Hepatocyte (in vitro differentiated cells): Measurements from ENCODE around the gene MAGOHB. TPM values are rescaled to one million over a fixed set of nuclear protein-coding genes. Genes with fewer than 3 reads are reported as not detected.
A peak's percentile ranks its signal among the peaks of the same experiment; 100 is the strongest.
"Not testable (repeated sequence)": the region's sequence is repeated elsewhere in the genome, so short reads cannot be mapped to it uniquely, and the experiment has no call there.

ENCODE experiments used
- DNase-seq: peaks from one replicate; pipeline ENCODE4 v3.0.0-alpha.2; 2016; ENCODE audit warnings: low spot score
- H2AFZ ChIP-seq: fragments of 200-600 bp; sonication (generic); 2 replicates; pipeline ENCODE4 v1.6.0; 2016; ENCODE audit warnings: antibody characterized with exemption, mild to moderate bottlenecking
- H3K27ac ChIP-seq: fragments of 200-600 bp; sonication (generic); 2 replicates; pipeline ENCODE4 v1.5.1; 2016; ENCODE audit warnings: mild to moderate bottlenecking
- H3K27me3 ChIP-seq: fragments of 200-600 bp; sonication (generic); 2 replicates; pipeline ENCODE4 v1.6.1; 2016
- H3K36me3 ChIP-seq: fragments of 200-600 bp; sonication (generic); replicated peaks from 2 replicates; pipeline ENCODE4 v1.5.1; 2016; ENCODE audit warnings: low read depth; ENCODE audit not compliant: insufficient read depth
- H3K4me1 ChIP-seq: fragments of 200-600 bp; sonication (generic); 2 replicates; pipeline ENCODE4 v1.5.1; 2016; ENCODE audit warnings: mild to moderate bottlenecking, moderate library complexity; ENCODE audit not compliant: insufficient read depth
- H3K4me2 ChIP-seq: fragments of 200-600 bp; sonication (generic); 2 replicates; pipeline ENCODE4 v1.6.0; 2016
- H3K4me3 ChIP-seq: fragments of 200-600 bp; sonication (generic); 2 replicates; pipeline ENCODE4 v1.5.1; 2016; ENCODE audit warnings: mild to moderate bottlenecking
- H3K79me2 ChIP-seq: fragments of 200-600 bp; sonication (generic); 2 replicates; pipeline ENCODE4 v1.6.0; 2017; ENCODE audit warnings: mild to moderate bottlenecking
- H3K9me2 ChIP-seq: fragments of 200-600 bp; sonication (generic); replicated peaks from 2 replicates; pipeline ENCODE4 v1.6.0; 2017; ENCODE audit warnings: mild to moderate bottlenecking; ENCODE audit not compliant: insufficient read depth
- H3K9me3 ChIP-seq: fragments of 200-600 bp; sonication (generic); 2 replicates; pipeline ENCODE4 v1.5.1; 2016; ENCODE audit warnings: low read depth, mild to moderate bottlenecking
- H4K20me1 ChIP-seq: fragments of 200-600 bp; sonication (generic); 2 replicates; pipeline ENCODE4 v1.6.0; 2016; ENCODE audit warnings: mild to moderate bottlenecking; ENCODE audit not compliant: insufficient read depth, poor library complexity, severe bottlenecking
- CTCF ChIP-seq: fragments of 200-600 bp; sonication (generic); IDR thresholded peaks from 2 replicates; pipeline ENCODE4 v1.5.1; 2016; ENCODE audit warnings: antibody characterized with exemption, mild to moderate bottlenecking; ENCODE audit not compliant: poor library complexity
- EZH2 ChIP-seq: fragments of 200-600 bp; sonication (generic); IDR thresholded peaks from 2 replicates; pipeline ENCODE4 v1.6.1; 2016; ENCODE audit warnings: antibody characterized with exemption, mild to moderate bottlenecking, borderline replicate concordance
- EZH2phosphoT487 ChIP-seq: fragments of 200-600 bp; sonication (generic); IDR thresholded peaks from one replicate; pipeline ENCODE4 v1.6.1; 2018; ENCODE audit warnings: antibody characterized with exemption, mild to moderate bottlenecking, low read depth, moderate library complexity; ENCODE audit not compliant: unreplicated experiment, severe bottlenecking
- WGBS: methylation state at CpG from one replicate; pipeline ENCODE4 v1.1.6; 2016; ENCODE audit warnings: low lambda C conversion rate; ENCODE audit errors: missing lambda C conversion rate; 5-methylcytosine and 5-hydroxymethylcytosine counted together
- polyA plus RNA-seq: library from polyadenylated mRNA; unstranded; fragments of >200 nt; fragmentation: Nextera tagmentation; extraction: Ambion mirVana; gene quantifications from 2 replicates; pipeline ENCODE4 v1.2.1, GENCODE V29; 2016
- total RNA-seq: library from RNA; depleted of rRNA; stranded (reverse); fragments of >200 nt; gene quantifications from 2 replicates; pipeline ENCODE4 v1.2.3, GENCODE V29; 2014

MAGOHB gene
- total and polyA plus RNA-seq, 2 experiments from 2014 or later, result 21.4 to 40.2 TPM

GRCh38 chr12:10582704-10583103, 30.7 kb downstream of the MAGOHB start:
- Histone ChIP-seq H3K36me3 (no peaks in the 10 kb centered on the region), H2AFZ (no peak overlapping the region), H3K27me3 (no peaks in the 10 kb centered on the region), H4K20me1 (no peaks in the 10 kb centered on the region), H3K4me3 (no peak overlapping the region), H3K9me3 (no peaks in the 10 kb centered on the region), H3K4me2 (no peak overlapping the region), H3K9me2 (no peaks in the 10 kb centered on the region), H3K27ac (no peak overlapping the region), H3K4me1 (no peaks in the 10 kb centered on the region), H3K79me2 (no peaks in the 10 kb centered on the region)
- no peak for TF ChIP-seq EZH2phosphoT487
- DNase-seq, result no peak
- WGBS, result 98% methylated on average over 3 of the region's 3 CpGs

GRCh38 chr12:10582133-10582532, 31.3 kb downstream of the MAGOHB start:
- H3K36me3 ChIP-seq, H3K9me2 ChIP-seq, DNase-seq, H2AFZ ChIP-seq, H3K27ac ChIP-seq, H3K9me3 ChIP-seq, H3K4me3 ChIP-seq, H4K20me1 ChIP-seq, H3K4me1 ChIP-seq, H3K27me3 ChIP-seq, H3K4me2 ChIP-seq, H3K79me2 ChIP-seq: not testable (repeated sequence)
- WGBS, result 82% methylated on average over 3 of the region's 3 CpGs

- Histone ChIP-seq H3K4me1 (no peaks in the 10 kb centered on the region), H3K27ac (no peak overlapping the region), H3K4me3 (no peak overlapping the region), H3K36me3 (no peaks in the 10 kb centered on the region), H3K79me2 (no peaks in the 10 kb centered on the region), H3K9me3 (no peaks in the 10 kb centered on the region), H3K27me3 (no peaks in the 10 kb centered on the region), H2AFZ (no peak overlapping the region), H3K4me2 (no peak overlapping the region), H4K20me1 (no peaks in the 10 kb centered on the region), H3K9me2 (no peaks in the 10 kb centered on the region)
- DNase-seq, result no peak
- 95% methylated on average over 2 of the region's 2 CpGs for WGBS
- TF ChIP-seq EZH2phosphoT487 (no peak), CTCF (no peak), EZH2 (no peak)
These were observed 39.1 kb downstream of the MAGOHB start for GRCh38 chr12:10574307-10574706.

- H3K79me2 ChIP-seq, H3K9me2 ChIP-seq, H3K4me1 ChIP-seq, H3K27ac ChIP-seq, H3K4me3 ChIP-seq, H2AFZ ChIP-seq, H3K4me2 ChIP-seq, H4K20me1 ChIP-seq, H3K9me3 ChIP-seq, H3K36me3 ChIP-seq, H3K27me3 ChIP-seq: not testable (repeated sequence)
- peak; percentile 7 for DNase-seq
- WGBS, result 52% methylated on average over 3 of the region's 3 CpGs
These were observed 41.4 kb downstream of the MAGOHB start for GRCh38 chr12:10572021-10572490.

GRCh38 chr12:10571141-10571540, 42.3 kb downstream of the MAGOHB start:
- H3K9me3 ChIP-seq, result no peaks in the 10 kb centered on the region
- H3K36me3 ChIP-seq, result no peaks in the 10 kb centered on the region
- no peaks in the 10 kb centered on the region for H3K4me1 ChIP-seq
- WGBS, result 79% methylated on average over 11 of the region's 11 CpGs
- H3K4me2 ChIP-seq, result no peak overlapping the region
- H3K27me3 ChIP-seq, result no peaks in the 10 kb centered on the region
- no peaks in the 10 kb centered on the region for H3K9me2 ChIP-seq
- no peak for DNase-seq
- H3K27ac ChIP-seq, result no peak overlapping the region
- TF ChIP-seq EZH2phosphoT487, result no peak
- TF ChIP-seq CTCF, result no peak
- TF ChIP-seq EZH2, result no peak
- no peaks in the 10 kb centered on the region for H4K20me1 ChIP-seq
- no peaks in the 10 kb centered on the region for H3K79me2 ChIP-seq
- no peak overlapping the region for H3K4me3 ChIP-seq
- no peak overlapping the region for H2AFZ ChIP-seq
